Sigmoid colon (tissue), 4 donors: ENCODE measurements around the gene CNIH3.

Experiments
- EP300 ChIP-seq, 4 donors: sonication (generic); formaldehyde crosslinking; IDR thresholded peaks; one replicate each; pipeline ENCODE4 v1.6.1; 2017; ENCODE audit warnings: antibody characterized with exemption in 4 of 4
- POLR2A ChIP-seq, 2 donors: fragments of 450-650 bp; IDR thresholded peaks; one replicate each; pipeline ENCODE4 v1.6.1; 2016; ENCODE audit warnings: antibody characterized with exemption in 2 of 2, mild to moderate bottlenecking in 2 of 2, moderate library complexity in 2 of 2
- TF ChIP-seq, protein P1 (sequence below), 4 experiments: fragments of 450-650 bp in 3 of 4; fragments of 200-600 bp in 1 of 4; IDR thresholded peaks; one replicate each; pipeline ENCODE4 v1.5.1; 2016 to 2019; ENCODE audit warnings: antibody characterized with exemption in 4 of 4, mild to moderate bottlenecking in 3 of 4, moderate library complexity in 2 of 4

DNA sequence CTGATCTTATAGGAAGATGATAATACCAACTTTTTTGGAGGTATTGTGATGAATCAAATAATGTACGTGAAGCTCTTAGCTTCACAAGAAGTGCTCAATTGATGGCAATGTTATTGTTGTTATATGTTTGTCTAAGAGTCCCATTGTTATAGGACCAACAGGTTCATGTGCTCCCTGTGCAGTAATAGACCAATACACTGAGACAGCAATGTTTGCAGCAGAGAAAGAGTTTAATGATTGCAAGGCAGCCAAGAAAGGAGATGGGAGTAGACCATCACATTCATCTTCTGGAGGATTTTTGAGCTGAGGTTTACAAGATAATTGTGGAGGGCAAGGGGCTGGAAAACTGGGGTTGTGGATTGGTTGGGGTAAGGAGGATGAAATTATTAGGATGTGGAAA, 143.0 kb downstream of the CNIH3 start:
- TF ChIP-seq, protein P1, sequence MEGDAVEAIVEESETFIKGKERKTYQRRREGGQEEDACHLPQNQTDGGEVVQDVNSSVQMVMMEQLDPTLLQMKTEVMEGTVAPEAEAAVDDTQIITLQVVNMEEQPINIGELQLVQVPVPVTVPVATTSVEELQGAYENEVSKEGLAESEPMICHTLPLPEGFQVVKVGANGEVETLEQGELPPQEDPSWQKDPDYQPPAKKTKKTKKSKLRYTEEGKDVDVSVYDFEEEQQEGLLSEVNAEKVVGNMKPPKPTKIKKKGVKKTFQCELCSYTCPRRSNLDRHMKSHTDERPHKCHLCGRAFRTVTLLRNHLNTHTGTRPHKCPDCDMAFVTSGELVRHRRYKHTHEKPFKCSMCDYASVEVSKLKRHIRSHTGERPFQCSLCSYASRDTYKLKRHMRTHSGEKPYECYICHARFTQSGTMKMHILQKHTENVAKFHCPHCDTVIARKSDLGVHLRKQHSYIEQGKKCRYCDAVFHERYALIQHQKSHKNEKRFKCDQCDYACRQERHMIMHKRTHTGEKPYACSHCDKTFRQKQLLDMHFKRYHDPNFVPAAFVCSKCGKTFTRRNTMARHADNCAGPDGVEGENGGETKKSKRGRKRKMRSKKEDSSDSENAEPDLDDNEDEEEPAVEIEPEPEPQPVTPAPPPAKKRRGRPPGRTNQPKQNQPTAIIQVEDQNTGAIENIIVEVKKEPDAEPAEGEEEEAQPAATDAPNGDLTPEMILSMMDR (IDR thresholded peaks at IDR 0.05), result no peak
- no peak for TF ChIP-seq POLR2A (IDR thresholded peaks at IDR 0.05)
- TF ChIP-seq EP300 (IDR thresholded peaks at IDR 0.05), result no peak
